Stomach smooth muscle (tissue), 2 donors: ENCODE measurements around the gene PLAAT2.
A peak's percentile ranks its signal among the peaks of the same experiment; 100 is the strongest.

Experiments used
- H3K27ac ChIP-seq: one replicate; pipeline ENCODE4 v1.7.0; 2013; ENCODE audit warnings: mild to moderate bottlenecking, low read length, inconsistent platforms
- H3K27me3 ChIP-seq, 2 donors: one replicate each; pipeline ENCODE4 v1.7.0; 2013; ENCODE audit warnings: low read length in 2 of 2; ENCODE audit not compliant: insufficient read depth in 2 of 2, control insufficient read depth in 1 of 2
- H3K36me3 ChIP-seq, 2 donors: one replicate each; pipeline ENCODE4 v1.7.0; 2013; ENCODE audit warnings: low read length in 2 of 2; ENCODE audit not compliant: control insufficient read depth in 2 of 2, insufficient read depth in 2 of 2
- H3K4me1 ChIP-seq: one replicate; pipeline ENCODE4 v1.7.0; 2013; ENCODE audit warnings: low read length; ENCODE audit not compliant: control insufficient read depth, insufficient read depth
- H3K4me3 ChIP-seq, 2 donors: one replicate each; pipeline ENCODE4 v1.7.0; 2013; ENCODE audit warnings: low read length in 2 of 2
- H3K9ac ChIP-seq, 2 donors: one replicate each; pipeline ENCODE4 v1.7.0; 2013; ENCODE audit warnings: low read length in 2 of 2, mild to moderate bottlenecking in 1 of 2
- H3K9me3 ChIP-seq, 2 donors: one replicate each; pipeline ENCODE4 v1.7.0; 2013; ENCODE audit warnings: low read length in 2 of 2; ENCODE audit not compliant: control insufficient read depth in 2 of 2
- donor health status: healthy.
- donor health status: Pancreatic carcinoma.

Gene PLAAT2

DNA sequence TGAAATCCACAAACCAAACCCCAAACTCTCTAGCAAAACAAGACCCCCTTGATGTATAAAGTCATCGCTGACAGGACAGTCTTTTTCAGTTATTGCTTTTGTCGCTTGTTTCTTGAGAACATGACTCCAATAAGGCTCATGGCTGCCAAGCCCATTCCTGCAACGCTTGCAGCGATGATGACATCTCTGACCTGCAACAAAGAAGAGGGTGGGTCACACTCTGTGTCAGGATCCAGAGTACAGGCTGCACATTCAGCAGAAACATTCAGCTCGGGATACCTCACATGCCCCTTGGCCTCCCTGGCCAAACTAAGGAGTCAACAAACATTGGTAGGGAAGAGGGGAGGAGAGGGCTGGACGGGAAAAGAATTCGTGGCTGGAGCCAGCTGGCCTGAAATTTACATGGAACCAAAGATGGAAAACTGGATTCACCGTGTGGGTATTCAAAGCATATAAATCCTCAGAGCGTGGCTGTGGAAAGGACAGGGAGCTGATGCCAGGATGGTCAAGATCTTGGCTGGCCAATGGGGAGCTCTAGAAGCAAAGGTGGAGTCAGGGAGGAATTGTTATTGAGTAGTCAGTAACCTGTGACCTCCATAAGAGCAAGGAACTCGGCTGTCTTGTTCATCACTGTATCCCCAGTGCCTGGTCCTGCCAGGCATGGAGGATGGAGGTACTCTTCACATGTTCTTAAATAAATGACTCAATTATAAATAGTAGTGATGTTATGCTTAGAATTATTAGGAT is 11.8 kb upstream of the PLAAT2 start:
- H3K4me3 ChIP-seq: peak overlapping the region; percentile 64 to 68
- no peaks in the 10 kb centered on the region for H3K27me3 ChIP-seq
- H3K27ac ChIP-seq: peak overlapping the region; percentile 74
- peaks cover 0 to 2% of the 10 kb centered on the region in 2 donors for H3K36me3 ChIP-seq
- peaks cover 20% of the 10 kb centered on the region for H3K4me1 ChIP-seq
- H3K9me3 ChIP-seq: no peaks in the 10 kb centered on the region
- H3K9ac ChIP-seq: peak overlapping the region; percentile 36 to 47

GRCh38 chr11:63573881-63574855 is 11.0 kb upstream of the PLAAT2 start:
- peak overlapping the region; percentile 74 for H3K27ac ChIP-seq
- H3K4me3 ChIP-seq: peak overlapping the region; percentile 64 to 68

DNA sequence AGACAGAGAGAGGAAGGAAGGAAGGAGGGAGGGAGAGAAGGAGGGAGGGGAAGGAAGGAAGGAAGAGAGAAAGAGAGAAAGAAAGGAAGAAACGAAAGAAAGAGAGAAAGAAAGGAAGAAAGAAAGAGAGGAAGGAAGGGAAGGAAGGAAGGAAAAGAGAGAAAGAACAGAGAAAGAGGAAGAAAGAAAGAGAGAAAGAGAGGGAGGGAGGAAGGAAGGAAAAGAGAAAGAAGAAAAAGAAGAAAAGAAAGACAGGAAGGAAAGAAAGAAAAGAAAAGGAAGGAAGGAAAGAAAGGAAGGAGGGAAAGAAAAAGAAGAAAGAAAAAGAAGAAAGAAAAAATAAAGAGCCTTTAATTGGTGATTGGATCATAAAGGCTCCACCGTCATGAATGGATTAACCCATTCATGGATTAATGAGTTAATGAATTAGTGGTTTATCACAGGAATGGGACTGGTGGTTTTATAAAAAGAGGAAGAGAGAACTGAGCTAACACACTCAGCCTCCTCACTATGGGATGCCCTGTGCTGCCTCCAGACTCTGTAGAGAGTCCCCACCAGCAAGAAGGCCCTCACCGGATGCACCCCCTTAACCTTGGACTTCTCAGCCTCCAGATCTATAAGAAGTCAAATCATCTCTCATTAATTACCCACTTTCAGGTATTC is 9.0 kb upstream of the PLAAT2 start:
- H3K4me1 ChIP-seq: peaks cover 20% of the 10 kb centered on the region
- H3K36me3 ChIP-seq: no peaks in the 10 kb centered on the region
- no peak overlapping the region for H3K4me3 ChIP-seq
- no peaks in the 10 kb centered on the region for H3K27me3 ChIP-seq
- H3K9me3 ChIP-seq: no peaks in the 10 kb centered on the region
- H3K27ac ChIP-seq: no peak overlapping the region
- no peak overlapping the region for H3K9ac ChIP-seq

More at GRCh38 chr11:63573881-63574855, 11.0 kb upstream of the PLAAT2 start:
- Histone ChIP-seq H3K36me3 (no peaks in the 10 kb centered on the region), H3K9me3 (no peaks in the 10 kb centered on the region), H3K9ac (peak overlapping the region; percentile 36 to 47), H3K4me1 (peaks cover 20% of the 10 kb centered on the region), H3K27me3 (no peaks in the 10 kb centered on the region)

DNA sequence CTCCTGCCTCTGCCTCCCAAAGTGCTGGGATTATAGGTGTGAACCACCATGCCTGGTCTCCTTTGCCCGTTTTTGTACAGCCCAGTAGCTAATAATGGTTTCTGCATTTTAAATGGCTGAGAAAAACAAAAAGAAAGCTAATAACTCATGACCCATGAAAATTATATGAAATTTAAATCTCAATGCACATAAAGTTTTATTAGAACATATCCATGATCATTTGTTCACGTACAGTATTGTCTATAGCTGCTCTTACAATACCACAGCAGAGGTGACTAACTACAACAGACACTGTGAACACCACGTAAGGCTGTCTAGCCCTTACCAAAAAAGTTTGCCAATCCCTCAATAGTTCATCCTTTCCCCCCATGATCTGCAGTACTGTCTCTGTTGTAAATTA is 6.4 kb upstream of the PLAAT2 start:
- Histone ChIP-seq H3K9me3 (no peaks in the 10 kb centered on the region), H3K9ac (no peak overlapping the region), H3K36me3 (no peaks in the 10 kb centered on the region), H3K27me3 (no peaks in the 10 kb centered on the region), H3K27ac (no peak overlapping the region), H3K4me3 (no peak overlapping the region), H3K4me1 (peaks cover 10% of the 10 kb centered on the region)

- Histone ChIP-seq H3K4me1 (no peaks in the 10 kb centered on the region), H3K9me3 (no peaks in the 10 kb centered on the region), H3K36me3 (no peaks in the 10 kb centered on the region), H3K27ac (no peak overlapping the region), H3K9ac (no peak overlapping the region), H3K4me3 (no peak overlapping the region), H3K27me3 (no peaks in the 10 kb centered on the region)
These were observed 4.1 kb upstream of the PLAAT2 start for GRCh38 chr11:63567044-63567840.

- Histone ChIP-seq H3K27ac (no peak overlapping the region), H3K9me3 (no peaks in the 10 kb centered on the region), H3K9ac (no peak overlapping the region), H3K36me3 (no peaks in the 10 kb centered on the region), H3K4me1 (no peaks in the 10 kb centered on the region), H3K4me3 (no peak overlapping the region), H3K27me3 (no peaks in the 10 kb centered on the region)
These were observed 1.7 kb upstream of the PLAAT2 start for GRCh38 chr11:63564784-63565350.

DNA sequence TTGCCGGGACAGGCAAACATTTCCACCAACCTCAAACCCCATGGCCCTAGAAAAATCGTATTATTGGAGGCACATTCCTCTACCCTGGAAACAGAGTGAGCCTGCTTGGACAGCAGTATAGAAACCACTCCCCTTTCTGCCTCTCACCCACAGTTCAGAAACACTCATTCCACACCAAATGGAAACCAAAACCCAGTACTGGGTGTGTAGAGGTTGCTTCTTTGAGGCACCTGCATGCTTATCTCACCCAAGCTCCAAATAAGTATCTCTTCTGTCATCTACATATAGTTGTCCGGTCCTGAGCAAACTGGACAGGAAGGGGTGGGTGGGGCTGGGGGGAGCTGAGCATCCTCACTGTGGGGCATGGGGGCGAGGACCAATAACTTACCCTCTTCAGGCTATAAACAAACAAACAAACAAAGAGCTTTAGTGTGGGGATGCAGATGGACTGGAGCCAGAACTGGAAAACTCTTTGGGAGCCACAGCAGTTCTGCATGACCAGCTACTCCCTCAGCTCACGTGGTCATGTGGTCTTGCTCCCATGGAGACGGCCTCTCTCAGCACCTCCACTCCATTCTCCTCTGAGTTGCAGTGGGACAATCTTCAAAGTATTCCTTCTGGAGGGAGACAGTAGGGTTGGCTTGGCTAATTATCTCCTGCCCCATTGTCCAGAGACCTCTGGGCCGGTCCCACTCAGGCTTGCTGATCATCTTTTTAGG is 1.0 kb upstream of the PLAAT2 start:
- H3K9ac ChIP-seq: no peak overlapping the region
- no peaks in the 10 kb centered on the region for H3K27me3 ChIP-seq
- no peaks in the 10 kb centered on the region for H3K9me3 ChIP-seq
- H3K27ac ChIP-seq: no peak overlapping the region
- no peak overlapping the region for H3K4me3 ChIP-seq
- no peaks in the 10 kb centered on the region for H3K4me1 ChIP-seq
- H3K36me3 ChIP-seq: no peaks in the 10 kb centered on the region

DNA sequence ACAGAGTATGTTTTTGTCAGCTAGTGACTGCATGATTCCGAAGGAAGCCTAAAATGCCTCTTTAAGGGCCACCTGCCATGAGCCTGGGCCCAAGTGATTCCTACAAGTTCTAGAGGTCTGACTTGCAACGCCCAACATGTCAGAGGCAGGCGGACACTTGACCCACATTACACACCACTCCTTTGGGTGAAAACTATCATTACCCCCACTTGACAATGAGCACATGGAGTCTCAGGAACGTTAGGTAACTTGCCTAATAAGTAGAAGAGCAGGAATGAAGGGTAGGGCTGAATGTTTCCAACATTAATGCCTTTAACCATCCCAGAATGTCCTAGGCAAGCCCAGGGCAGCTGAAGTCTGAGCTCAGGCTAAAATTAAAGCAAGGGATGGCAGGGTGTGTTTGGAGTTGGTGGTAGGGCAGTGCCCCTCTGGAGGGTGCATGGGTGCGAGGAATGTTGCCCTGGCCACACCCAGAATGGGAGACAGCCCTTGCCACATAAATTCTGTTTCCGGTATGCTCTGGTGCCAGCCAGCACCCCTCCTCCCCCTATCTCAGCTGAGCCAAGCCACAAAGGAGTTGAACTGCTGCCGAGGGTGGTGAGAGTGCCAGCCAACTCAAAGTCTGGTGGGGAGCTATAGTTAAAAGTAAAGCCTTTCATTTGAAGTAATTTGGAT is 2.5 kb downstream of the PLAAT2 start:
- Histone ChIP-seq H3K36me3 (no peaks in the 10 kb centered on the region), H3K4me1 (no peaks in the 10 kb centered on the region), H3K27me3 (no peaks in the 10 kb centered on the region), H3K4me3 (no peak overlapping the region), H3K9me3 (no peaks in the 10 kb centered on the region), H3K27ac (no peak overlapping the region), H3K9ac (no peak overlapping the region)

DNA sequence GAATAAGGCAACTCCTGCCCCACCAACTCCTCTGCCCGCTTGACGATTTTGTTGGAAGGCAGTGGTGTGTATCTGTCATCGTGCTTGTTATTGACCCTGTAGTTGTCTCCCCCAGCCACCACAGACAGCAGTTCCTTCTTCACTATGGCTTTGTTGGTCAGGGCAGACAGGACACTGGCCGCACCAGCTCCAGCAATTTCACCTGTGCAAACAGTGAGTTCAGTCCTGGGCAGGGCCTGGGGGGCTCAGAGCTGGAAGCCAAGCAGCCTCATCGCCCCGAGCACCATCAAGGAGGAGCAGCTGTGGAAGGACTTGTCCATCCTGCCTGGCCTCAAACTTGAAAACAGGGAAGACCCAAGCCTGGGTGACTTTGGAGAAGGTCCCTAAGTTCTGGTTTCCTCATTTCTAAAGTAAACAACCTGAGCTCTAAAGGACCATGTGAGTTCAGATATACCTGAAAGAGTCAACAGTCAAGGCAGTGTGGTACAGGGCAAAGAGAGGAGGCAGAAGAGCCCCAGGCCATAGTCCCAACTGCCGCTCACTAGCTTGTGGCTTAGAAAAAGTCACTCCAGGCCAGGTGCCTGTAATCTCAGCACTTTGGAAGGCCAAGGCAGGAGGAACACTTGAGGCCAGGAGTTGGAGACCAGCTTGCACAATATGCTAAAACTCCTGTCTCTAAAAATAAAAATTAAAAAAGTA is 4.6 kb downstream of the PLAAT2 start:
- Histone ChIP-seq H3K27ac (no peak overlapping the region), H3K4me3 (no peak overlapping the region), H3K36me3 (no peaks in the 10 kb centered on the region), H3K9ac (no peak overlapping the region), H3K9me3 (no peaks in the 10 kb centered on the region), H3K4me1 (no peaks in the 10 kb centered on the region), H3K27me3 (no peaks in the 10 kb centered on the region)
